Measurements from ENCODE around the gene DUOX1. TPM values are rescaled to one million over a fixed set of nuclear protein-coding genes. Genes with fewer than 3 reads are reported as not detected.
A peak's percentile ranks its signal among the peaks of the same experiment; 100 is the strongest.

The DUOX1 gene
- total and polyA plus RNA-seq, 7 donors = 0.03 to 0.94 (median 0.46) TPM

- no peaks in the 10 kb centered on the region for H3K9me3 ChIP-seq
- H3K4me3 ChIP-seq = peak overlapping the region; percentile 91
- WGBS, 3 donors = 84 to 92% (median 88%) methylated on average over 7 of the region's 7 CpGs
- no peak for ATAC-seq
- no peaks in the 10 kb centered on the region for H3K27me3 ChIP-seq (ENCODE audit: insufficient read depth in 3 of 3, low read length in 2 of 3)
- H3K27ac ChIP-seq = peak overlapping the region; percentile 99
- intact Hi-C loops (cut with DNase I) = loop anchor here (2.0 to 10.0 kb wide), 4 partner anchors 77 to 200 kb away; partner anchors contain the start of gene GATM (in 1 of the 2)
- DNase-seq = no peak
- peaks cover 3% of the 10 kb centered on the region for H3K4me1 ChIP-seq
- H3K36me3 ChIP-seq (ENCODE audit: insufficient read depth in 1 of 2, low read depth in 1 of 2) = no peaks in the 10 kb centered on the region
- no peak for TF ChIP-seq CTCF (IDR thresholded peaks at IDR 0.05)
Measured at GRCh38 chr15:45201869-45202268, 72.1 kb downstream of the DUOX1 start.

GRCh38 chr15:45203182-45203581 is 73.4 kb downstream of the DUOX1 start:
- no peak for TF ChIP-seq CTCF (IDR thresholded peaks at IDR 0.05)
- intact Hi-C loops (cut with DNase I) = loop anchor here in 1 of 2 donors (5.0 to 10.0 kb wide), 2 partner anchors 172 to 199 kb away; partner anchors contain the start of gene GATM
- Histone ChIP-seq H3K4me1 (peaks cover 3% of the 10 kb centered on the region), H3K36me3 (ENCODE audit: insufficient read depth in 1 of 2, low read depth in 1 of 2) (no peaks in the 10 kb centered on the region), H3K9me3 (no peaks in the 10 kb centered on the region), H3K4me3 (no peak overlapping the region), H3K27me3 (ENCODE audit: insufficient read depth in 3 of 3, low read length in 2 of 3) (no peaks in the 10 kb centered on the region), H3K27ac (no peak overlapping the region)
- WGBS, 3 donors = 40 to 56% (median 46%) methylated on average over 4 of the region's 4 CpGs
- DNase-seq = no peak
- ATAC-seq = no peak

GRCh38 chr15:45205192-45205591 is 75.4 kb downstream of the DUOX1 start:
- Histone ChIP-seq H3K9me3 (no peaks in the 10 kb centered on the region), H3K36me3 (ENCODE audit: insufficient read depth in 1 of 2, low read depth in 1 of 2) (no peaks in the 10 kb centered on the region), H3K4me3 (no peak overlapping the region), H3K27ac (no peak overlapping the region), H3K4me1 (no peaks in the 10 kb centered on the region), H3K27me3 (ENCODE audit: insufficient read depth in 3 of 3, low read length in 2 of 3) (no peaks in the 10 kb centered on the region)
- intact Hi-C loops (cut with DNase I) = loop anchor here in 1 of 2 donors (10.0 kb wide), 1 partner anchor 170 kb away; the partner anchor contains the start of gene GATM
- ATAC-seq (no peak), DNase-seq (peak in 1 of 2 donors; percentile 71)
- TF ChIP-seq CTCF (IDR thresholded peaks at IDR 0.05) = peak; percentile 70
- WGBS, 3 donors = 0 to 10% (median 9%) methylated on average over 2 of the region's 2 CpGs

GRCh38 chr15:45212493-45212892 is 82.7 kb downstream of the DUOX1 start:
- WGBS, 3 donors = 74 to 85% (median 77%) methylated on average over 1 of the region's 1 CpG
- Histone ChIP-seq H3K4me1 (no peaks in the 10 kb centered on the region), H3K36me3 (ENCODE audit: insufficient read depth in 1 of 2, low read depth in 1 of 2) (no peaks in the 10 kb centered on the region), H3K4me3 (no peak overlapping the region), H3K9me3 (no peaks in the 10 kb centered on the region), H3K27ac (no peak overlapping the region), H3K27me3 (ENCODE audit: insufficient read depth in 3 of 3, low read length in 2 of 3) (no peaks in the 10 kb centered on the region)
- no peak for ATAC-seq
- TF ChIP-seq CTCF (IDR thresholded peaks at IDR 0.05) = no peak
- intact Hi-C loops (cut with DNase I) = no loop called here
- no peak for DNase-seq

Other genes with a start within 250 kb of the DUOX1 start
- not detected for gene TERB2, start 173.3 kb upstream of the DUOX1 start, total RNA-seq
- not detected for gene TERB2, start 173.3 kb upstream of the DUOX1 start, polyA plus RNA-seq
- 1 to 10 TPM; 3.5 to 7.7 (median 5.7) TPM for gene SORD, start 106.8 kb upstream of the DUOX1 start, total RNA-seq
- gene SORD, start 106.8 kb upstream of the DUOX1 start, polyA plus RNA-seq = 1 to 10 TPM; 2.7 to 8.9 (median 2.7) TPM
- under 1 TPM in 2 of 4 donors, not detected in 2; 0.04 to 0.73 TPM for gene DUOX2, start 15.8 kb upstream of the DUOX1 start, total RNA-seq
- under 1 TPM; 0.01 to 0.06 (median 0.01) TPM for gene DUOX2, start 15.8 kb upstream of the DUOX1 start, polyA plus RNA-seq
- gene DUOXA2, start 15.7 kb upstream of the DUOX1 start, total RNA-seq = not detected
- gene DUOXA2, start 15.7 kb upstream of the DUOX1 start, polyA plus RNA-seq = under 1 TPM in 1 of 3 donors, not detected in 2; 0.11 TPM
- under 1 TPM in 2 of 4 donors, not detected in 2; 0.44 to 0.56 TPM for gene DUOXA1, start 115 bp upstream of the DUOX1 start, total RNA-seq
- under 1 TPM in 2 of 3 donors, not detected in 1; 0.04 to 0.05 TPM for gene DUOXA1, start 115 bp upstream of the DUOX1 start, polyA plus RNA-seq
- 1 to 10 TPM; 1.4 to 4.0 (median 2.1) TPM for gene SHF, start 58.0 kb downstream of the DUOX1 start, total RNA-seq
- gene SHF, start 58.0 kb downstream of the DUOX1 start, polyA plus RNA-seq = 1 to 10 TPM in 2 of 3 donors, under 1 TPM in 1; 0.73 to 2.0 (median 1.7) TPM
- gene SLC28A2, start 122.2 kb downstream of the DUOX1 start, total RNA-seq = not detected
- under 1 TPM in 1 of 3 donors, not detected in 2; 0.01 TPM for gene SLC28A2, start 122.2 kb downstream of the DUOX1 start, polyA plus RNA-seq
- gene GATM, start 248.6 kb downstream of the DUOX1 start, total RNA-seq = 10 to 100 TPM; 20.8 to 41.3 (median 26.2) TPM
- 10 to 100 TPM; 13.1 to 21.4 (median 16.5) TPM for gene GATM, start 248.6 kb downstream of the DUOX1 start, polyA plus RNA-seq